ENCODE results near the gene PEAK1.
A peak's percentile ranks its signal among the peaks of the same experiment; 100 is the strongest.
"Not testable (repeated sequence)": the region's sequence is repeated elsewhere in the genome, so short reads cannot be mapped to it uniquely, and the experiment has no call there.

The PEAK1 gene

GRCh38 chr15:77425104-77425503, 5.2 kb upstream of the PEAK1 start:
- no peak for DNase-seq

- no peak for DNase-seq
Measured at GRCh38 chr15:77421370-77421700, 1.4 kb upstream of the PEAK1 start.

GRCh38 chr15:77420610-77421369, 886 bp upstream of the PEAK1 start, which contains the start of gene HMG20A:
Gene HMG20A (plus strand): TSS chr15:77420888. CDS start chr15:77458408, 37,520 bp downstream.
- DNase-seq: peak; percentile 81

- DNase-seq: no peak
Measured at GRCh38 chr15:77418966-77419835, 703 bp downstream of the PEAK1 start.

- no peak for DNase-seq
Measured at GRCh38 chr15:77418391-77418965, 1.4 kb downstream of the PEAK1 start.

- DNase-seq: no peak
Measured at GRCh38 chr15:77417602-77418001, 2.3 kb downstream of the PEAK1 start.

GRCh38 chr15:77416954-77417353, 3.0 kb downstream of the PEAK1 start:
- no peak for DNase-seq

GRCh38 chr15:77416148-77416455, 3.8 kb downstream of the PEAK1 start:
- peak; percentile 1 for DNase-seq

GRCh38 chr15:77415450-77416147, 4.3 kb downstream of the PEAK1 start:
- DNase-seq: peak; percentile 18

- no peak for DNase-seq
Measured at GRCh38 chr15:77414789-77415442, 5.0 kb downstream of the PEAK1 start.

GRCh38 chr15:77413699-77414349, 6.1 kb downstream of the PEAK1 start:
- DNase-seq: no peak

- no peak for DNase-seq
Measured at GRCh38 chr15:77412972-77413698, 6.8 kb downstream of the PEAK1 start.

GRCh38 chr15:77411619-77411976, 8.3 kb downstream of the PEAK1 start:
- no peak for DNase-seq

- DNase-seq: no peak
Measured at GRCh38 chr15:77410701-77411618, 8.9 kb downstream of the PEAK1 start.

GRCh38 chr15:77410157-77410500, 9.8 kb downstream of the PEAK1 start:
- not testable (repeated sequence) for DNase-seq

GRCh38 chr15:77409259-77410156, 10.4 kb downstream of the PEAK1 start:
- peak; percentile 47 for DNase-seq

- DNase-seq: no peak
Measured at GRCh38 chr15:77406846-77407245, 13.1 kb downstream of the PEAK1 start.

GRCh38 chr15:77406173-77406759, 13.6 kb downstream of the PEAK1 start:
- DNase-seq: not testable (repeated sequence)
